ENCODE results near the gene DZIP1L. TPM values are rescaled to one million over a fixed set of nuclear protein-coding genes. Genes with fewer than 3 reads are reported as not detected.
"Not testable (repeated sequence)": the region's sequence is repeated elsewhere in the genome, so short reads cannot be mapped to it uniquely, and the experiment has no call there.

The DZIP1L gene
- total RNA-seq, 1 experiment from 2014 or later: 10.7 TPM

DNA sequence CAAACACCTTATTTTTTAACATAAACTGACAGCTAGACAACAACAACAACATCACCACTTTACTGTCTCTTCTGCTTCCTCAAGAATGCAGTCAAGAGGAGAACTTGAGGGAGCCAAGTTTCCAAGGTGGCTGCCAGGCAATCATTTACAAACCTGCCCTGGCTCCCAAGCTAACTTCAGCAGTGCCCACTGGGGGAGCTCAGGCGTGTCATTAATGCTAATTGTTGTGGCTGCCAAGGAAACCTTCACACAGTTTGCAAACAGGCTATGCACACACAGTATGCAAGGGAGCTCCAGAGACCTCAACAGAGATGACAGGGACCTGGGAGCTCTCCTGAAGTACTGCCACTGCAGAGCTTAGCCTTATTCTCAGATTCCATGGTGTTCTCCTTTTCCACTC lies 2.1 kb downstream of the DZIP1L start:
- no peak for DNase-seq (ENCODE audit: low spot score)

- no peak for DNase-seq (ENCODE audit: low spot score)
These were observed 3.0 kb downstream of the DZIP1L start for GRCh38 chr3:138112362-138112761.

DNA sequence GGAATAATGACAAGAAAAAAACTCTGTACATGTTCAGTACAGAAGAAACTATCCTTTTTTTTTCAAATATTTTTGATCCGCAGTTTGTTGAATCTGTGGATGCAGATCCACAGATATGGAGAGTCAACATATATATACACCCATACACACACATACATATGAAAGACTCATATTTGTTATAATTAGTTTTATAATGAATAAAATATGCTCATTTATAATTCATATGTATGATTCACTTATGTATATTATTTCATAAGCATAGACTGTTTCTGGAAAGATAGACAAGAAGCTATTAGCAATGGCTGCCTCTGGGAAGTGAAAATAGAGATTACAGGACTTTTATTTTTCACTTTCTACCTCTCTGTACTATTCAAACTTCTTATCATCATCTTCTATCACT lies 9.8 kb downstream of the DZIP1L start:
- DNase-seq (ENCODE audit: low spot score): no peak

DNA sequence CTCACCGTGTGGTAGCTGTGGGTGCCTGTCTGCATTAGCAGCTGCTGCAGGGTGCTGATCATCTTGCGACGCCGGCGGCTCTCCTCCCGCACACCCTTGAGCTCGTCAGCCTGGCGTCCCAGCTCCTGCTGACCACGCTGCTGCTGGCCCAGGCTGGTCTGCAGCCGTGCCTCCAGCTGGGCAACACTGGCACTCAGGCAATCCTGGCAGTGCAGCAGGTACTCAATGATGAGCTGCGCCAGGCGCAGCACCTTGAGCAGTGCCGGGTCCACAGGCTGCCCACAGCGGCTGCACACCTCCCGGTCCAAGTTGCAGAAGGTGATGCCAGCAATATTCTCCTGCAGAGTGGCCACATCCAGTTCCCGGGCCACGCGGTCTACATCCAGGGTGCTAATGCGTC lies 11.9 kb downstream of the DZIP1L start:
- DNase-seq (ENCODE audit: low spot score): no peak

GRCh38 chr3:138101351-138101940 lies 14.0 kb downstream of the DZIP1L start:
- DNase-seq (ENCODE audit: low spot score): not testable (repeated sequence)

GRCh38 chr3:138099417-138099816 lies 16.0 kb downstream of the DZIP1L start:
- no peak for DNase-seq (ENCODE audit: low spot score)

GRCh38 chr3:138097192-138098172 lies 17.9 kb downstream of the DZIP1L start:
- no peak for DNase-seq (ENCODE audit: low spot score)

DNA sequence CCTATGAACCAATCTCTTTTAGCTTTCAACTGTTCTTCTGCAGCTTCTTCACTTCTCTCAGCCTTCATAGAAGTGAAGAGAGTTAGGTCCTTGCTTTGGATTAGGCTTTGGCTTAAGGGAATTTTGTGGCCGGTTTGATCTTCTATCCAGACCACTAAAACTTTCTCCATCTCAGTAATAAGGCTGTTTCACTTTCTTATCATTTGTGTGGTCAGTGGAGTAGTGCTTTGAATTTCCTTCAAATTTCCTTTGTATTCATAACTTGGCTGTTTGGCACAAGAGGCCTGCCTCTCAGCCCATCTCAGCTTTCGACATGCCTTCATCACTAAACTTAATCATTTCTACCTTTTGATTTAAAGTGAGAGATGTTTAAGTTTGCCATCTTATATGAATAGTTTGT lies 21.7 kb downstream of the DZIP1L start:
- no peak for DNase-seq (ENCODE audit: low spot score)

- DNase-seq (ENCODE audit: low spot score): no peak
These were observed 23.4 kb downstream of the DZIP1L start for GRCh38 chr3:138092023-138092422.

DNA sequence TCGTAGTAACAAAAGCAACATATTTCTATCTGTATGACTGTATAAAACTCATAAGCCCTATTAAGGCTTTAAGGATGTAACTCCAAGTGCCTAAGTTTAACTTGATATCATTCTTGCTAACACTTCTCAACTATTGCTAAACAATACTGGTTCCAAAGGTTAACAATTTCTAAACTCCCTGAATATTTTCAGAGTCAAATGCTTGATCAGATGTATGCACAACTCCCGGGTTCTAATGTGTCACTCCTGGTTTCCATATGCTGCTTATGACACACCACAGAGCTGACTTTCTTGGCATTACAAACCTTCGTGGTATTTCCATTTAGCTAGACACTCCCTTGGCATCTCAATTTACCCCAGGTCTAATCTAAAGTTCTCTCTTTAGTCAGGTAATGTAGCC lies 26.3 kb downstream of the DZIP1L start:
- no peak for DNase-seq (ENCODE audit: low spot score)

GRCh38 chr3:138085745-138086144 lies 29.7 kb downstream of the DZIP1L start:
- DNase-seq (ENCODE audit: low spot score): not testable (repeated sequence)

GRCh38 chr3:138084196-138084595 lies 31.2 kb downstream of the DZIP1L start:
- DNase-seq (ENCODE audit: low spot score): no peak

GRCh38 chr3:138082992-138083386 lies 32.4 kb downstream of the DZIP1L start:
- DNase-seq (ENCODE audit: low spot score): peak; percentile 10

- peak; percentile 95 for DNase-seq (ENCODE audit: low spot score)
These were observed 33.1 kb downstream of the DZIP1L start for GRCh38 chr3:138082085-138082991.

DNA sequence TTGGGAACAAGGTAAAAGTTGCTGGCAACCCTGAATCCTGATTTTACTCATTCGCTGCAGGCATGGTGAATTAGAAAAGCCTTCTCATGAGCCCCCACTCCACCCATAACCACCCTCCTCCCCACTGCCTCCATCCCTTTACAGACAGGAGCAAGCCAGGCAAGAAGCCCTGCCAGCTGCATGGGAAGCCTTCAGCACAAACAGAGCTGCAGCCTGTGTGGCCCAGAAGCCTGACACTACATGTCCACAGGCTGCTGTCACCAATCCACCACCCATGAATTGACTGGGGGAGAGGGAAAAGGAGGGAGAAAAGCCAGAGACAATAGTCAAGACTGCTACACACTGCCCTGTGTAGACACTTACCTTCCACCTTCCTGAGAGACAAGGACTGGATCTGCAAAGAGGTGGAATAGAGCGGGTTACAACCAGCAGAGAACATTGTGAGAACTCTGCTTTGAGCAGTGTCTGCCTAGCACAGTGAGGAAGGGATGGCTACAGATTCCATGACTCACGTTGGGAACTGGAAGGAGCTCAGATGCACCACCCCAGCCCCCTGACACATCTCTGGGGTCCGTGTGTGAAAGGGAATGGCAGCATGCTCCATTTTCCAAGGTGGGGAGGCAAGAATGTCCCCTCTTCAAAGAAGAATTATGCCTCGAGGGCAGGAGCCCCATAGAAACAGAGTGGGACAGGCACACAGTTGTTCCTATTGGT lies 33.9 kb downstream of the DZIP1L start:
- peak; percentile 57 for DNase-seq (ENCODE audit: low spot score)

DNA sequence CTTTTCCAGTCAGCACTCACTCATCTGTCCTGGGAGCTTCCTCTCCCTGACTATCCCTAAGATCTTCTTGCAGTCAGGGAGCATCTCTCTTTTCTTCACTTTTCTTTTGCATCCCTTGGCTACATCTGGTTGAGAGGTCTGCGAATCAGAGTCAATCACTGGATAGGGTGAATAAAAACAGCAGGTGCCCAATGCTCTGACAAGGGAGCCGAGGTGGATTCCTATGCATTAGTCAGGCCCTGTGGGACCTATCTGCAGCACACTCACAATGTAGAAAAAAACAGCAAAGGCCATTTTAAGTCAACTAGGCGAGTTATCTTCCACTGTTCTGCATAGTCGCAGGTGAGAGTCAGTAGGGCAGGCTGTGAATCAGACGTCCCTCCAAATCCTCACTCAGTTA lies 35.5 kb downstream of the DZIP1L start:
- no peak for DNase-seq (ENCODE audit: low spot score)

DNA sequence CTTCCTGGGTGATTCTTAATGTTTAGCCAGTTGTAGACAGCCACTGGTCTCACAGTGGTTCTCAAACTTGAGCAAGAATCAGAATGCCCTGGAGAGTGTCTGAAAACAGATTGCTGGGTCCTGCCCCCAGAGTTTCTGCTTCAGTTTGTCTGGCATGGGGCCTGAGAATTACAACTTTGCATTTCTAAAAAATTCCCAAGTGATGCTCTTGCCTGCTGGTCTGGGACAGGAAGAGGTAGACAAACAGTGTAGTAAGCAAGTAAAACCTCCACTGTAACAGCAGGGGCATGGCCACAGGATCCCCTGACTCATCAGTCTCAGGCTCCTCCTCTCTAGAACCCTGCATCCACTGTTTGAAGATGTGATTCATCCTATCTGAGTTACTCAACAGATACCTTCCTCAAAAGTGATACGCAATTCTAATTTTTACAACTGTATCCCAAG lies 36.5 kb downstream of the DZIP1L start:
- DNase-seq (ENCODE audit: low spot score): peak; percentile 98

DNA sequence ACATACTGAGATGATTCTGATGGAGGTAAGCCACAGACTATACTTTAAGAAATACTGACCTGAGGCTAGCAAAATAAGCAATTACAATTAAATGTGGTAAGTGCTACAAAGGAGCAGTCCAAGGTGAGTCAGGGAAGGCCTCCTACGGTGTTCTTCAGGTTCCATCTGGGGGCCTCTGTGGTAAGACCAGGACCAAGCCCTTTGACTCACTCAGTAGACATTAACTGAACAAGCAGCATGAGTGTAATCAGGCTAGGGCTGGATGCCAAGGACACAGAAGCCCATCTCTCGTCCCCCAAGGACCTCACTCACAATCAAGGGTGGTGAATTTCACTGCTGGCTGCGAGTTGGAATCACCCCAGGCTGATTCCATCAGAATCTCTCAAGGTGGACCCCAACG lies 37.3 kb downstream of the DZIP1L start:
- peak; percentile 57 for DNase-seq (ENCODE audit: low spot score)

GRCh38 chr3:138072796-138073195 lies 42.6 kb downstream of the DZIP1L start:
- DNase-seq (ENCODE audit: low spot score): peak; percentile 17

DNA sequence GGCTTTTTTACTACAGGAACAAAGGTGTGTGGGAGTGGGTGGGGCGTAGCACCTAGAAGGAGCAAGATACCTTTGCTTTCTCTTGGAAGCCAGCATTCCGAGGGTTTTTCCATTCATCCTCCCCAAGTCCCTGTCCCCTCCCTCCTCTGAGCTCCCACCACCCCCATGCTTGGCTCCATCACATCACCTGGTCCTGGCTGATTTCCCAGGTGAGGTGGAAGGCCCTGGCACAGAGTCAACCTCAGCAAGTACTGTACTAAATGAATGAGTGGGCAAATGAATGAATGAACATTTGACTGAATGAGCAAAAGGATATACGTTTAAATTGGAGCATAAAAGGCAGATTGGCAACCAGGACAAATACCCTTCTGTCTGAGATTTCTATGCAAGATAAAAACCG lies 45.4 kb downstream of the DZIP1L start:
- no peak for DNase-seq (ENCODE audit: low spot score)

GRCh38 chr3:138068579-138069174 lies 46.7 kb downstream of the DZIP1L start:
- peak; percentile 63 for DNase-seq (ENCODE audit: low spot score)

Measured in A172 (cell line).